Left kidney (tissue), 2 donors: ENCODE results near the gene IFNLR1. TPM values are rescaled to one million over a fixed set of nuclear protein-coding genes. Genes with fewer than 3 reads are reported as not detected.

Experiments
- DNase-seq: peaks from one replicate; pipeline ENCODE4 v3.0.0-alpha.2; 2013
- polyA plus RNA-seq: library from polyadenylated mRNA; unstranded; fragments of 120-200 nt; gene quantifications from one replicate; pipeline ENCODE4 v1.2.1, GENCODE V29; 2013; ENCODE audit not compliant: insufficient read length

IFNLR1 gene
- polyA plus RNA-seq, 1 donor, result 3.5 TPM

DNA sequence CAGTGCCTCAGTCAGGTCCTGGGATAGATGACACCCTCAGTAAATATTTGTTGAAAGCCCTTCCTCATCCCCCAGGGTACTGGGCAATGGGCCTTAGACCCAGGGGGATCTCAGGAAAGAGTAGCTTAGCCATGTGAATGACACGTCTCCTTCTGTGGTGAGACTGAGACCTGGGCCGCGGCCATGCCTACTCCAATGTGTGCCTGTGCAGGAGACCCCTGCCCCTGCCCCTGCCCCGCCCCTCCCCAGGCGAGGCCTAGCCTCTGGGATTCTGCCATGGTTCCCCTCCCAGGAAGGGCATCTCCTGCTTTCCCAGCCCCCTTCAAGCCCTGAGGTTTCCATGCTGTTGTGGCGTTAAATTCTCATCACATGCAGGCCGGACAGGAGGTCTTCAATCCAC, 82.2 kb downstream of the IFNLR1 start:
- no peak for DNase-seq

Other genes with a start within 250 kb of the IFNLR1 start
- gene PNRC2, start 227.5 kb downstream of the IFNLR1 start, polyA plus RNA-seq, result 209 TPM
- gene SRSF10, start 207.0 kb downstream of the IFNLR1 start, polyA plus RNA-seq, result 315 TPM
- 22.1 TPM for gene MYOM3, start 75.2 kb downstream of the IFNLR1 start, polyA plus RNA-seq
- 4.0 TPM for gene IL22RA1, start 44.1 kb downstream of the IFNLR1 start, polyA plus RNA-seq
- gene GRHL3, start 132.1 kb upstream of the IFNLR1 start, polyA plus RNA-seq, result 4.6 TPM
- gene STPG1, start 226.5 kb upstream of the IFNLR1 start, polyA plus RNA-seq, result 12.2 TPM
- gene NIPAL3, start 228.5 kb upstream of the IFNLR1 start, polyA plus RNA-seq, result 23.3 TPM